GM12878 (cell line): ENCODE measurements around the gene PLEKHA7. TPM values are rescaled to one million over a fixed set of nuclear protein-coding genes. Genes with fewer than 3 reads are reported as not detected.

ENCODE experiments used
- ATAC-seq: fragments of 200-7000 bp; cut with Tn5 transposase; 3 replicates; pipeline ENCODE4 v1.9.1; 2020; ENCODE audit warnings: mild to moderate bottlenecking, moderate library complexity
- BruUV-seq: library from RNA; stranded (reverse); fragments of 400-500 nt; replicated peaks from 2 replicates; lab custom pipeline; 2021; lab: Mats Ljungman, UMichigan
- CTCF ChIA-PET: fragments of 300-600 bp; sonication (Branson Sonifier 250); formaldehyde crosslinking; extraction: SDS; loops from one replicate; lab custom pipeline; 2021; ENCODE audit warnings: inconsistent platforms; lab: Yijun Ruan, JAX
- POLR2A ChIA-PET: fragments of 350-600 bp; formaldehyde crosslinking; extraction: SDS; loops from one replicate; lab custom pipeline; 2021; ENCODE audit warnings: inconsistent platforms; lab: Charles Lee
- RAD21 ChIA-PET: fragments of 300-600 bp; sonication (Branson Sonifier 250); formaldehyde crosslinking; loops from one replicate; lab custom pipeline; 2023; ENCODE audit warnings: antibody characterized with exemption; ENCODE audit not compliant: unreplicated experiment; lab: Charles Lee
- SMC1A ChIA-PET: fragments of 300-600 bp; sonication (Branson Sonifier 250); formaldehyde crosslinking; loops from one replicate; lab custom pipeline; 2023; ENCODE audit not compliant: unreplicated experiment, uncharacterized antibody; lab: Charles Lee
- DNase-seq: peaks from one replicate; pipeline ENCODE4 v3.0.0-alpha.2; 2011; ENCODE audit warnings: low read depth, low spot score
- FAIRE-seq: peaks from 3 replicates; lab custom pipeline; 2011; peaks lifted over from hg19 to GRCh38; lab: Jason Lieb, UNC
- H2AFZ ChIP-seq: 2 replicates; pipeline ENCODE4 v1.6.0; 2011; ENCODE audit warnings: low read depth, low read length, control low read depth; ENCODE audit not compliant: control insufficient read depth
- H3K27ac ChIP-seq: 2 replicates; pipeline ENCODE4 v1.5.1; 2011; ENCODE audit warnings: control low read depth; ENCODE audit not compliant: control insufficient read depth, insufficient read depth
- H3K27me3 ChIP-seq, 2 experiments: replicated peaks in 1 of 2; 2 replicates each; pipeline versions ENCODE4 v1.6.0 to v1.6.1; 2011; ENCODE audit warnings: low read length in 1 of 2; ENCODE audit not compliant: control insufficient read depth in 2 of 2, insufficient read depth in 2 of 2
- H3K36me3 ChIP-seq, 2 experiments: 2 replicates each; pipeline ENCODE4 v1.5.1; 2011; ENCODE audit warnings: low read length in 1 of 2; ENCODE audit not compliant: control insufficient read depth in 2 of 2, insufficient read depth in 2 of 2
- H3K4me1 ChIP-seq: 2 replicates; pipeline ENCODE4 v1.6.1; 2011; ENCODE audit warnings: mild to moderate bottlenecking, low read length, moderate library complexity, mixed read lengths; ENCODE audit not compliant: control insufficient read depth, insufficient read depth
- H3K4me2 ChIP-seq: 2 replicates; pipeline ENCODE4 v1.6.0; 2011; ENCODE audit warnings: control low read depth; ENCODE audit not compliant: control insufficient read depth, insufficient read depth
- H3K4me3 ChIP-seq: fragments of 200-600 bp; sonication (generic); 2 replicates; pipeline ENCODE4 v1.5.1; 2016
- H3K79me2 ChIP-seq: 2 replicates; pipeline ENCODE4 v1.6.0; 2011; ENCODE audit warnings: low read length; ENCODE audit not compliant: control insufficient read depth, insufficient read depth
- H3K9ac ChIP-seq: 2 replicates; pipeline ENCODE4 v1.8.0; 2011; ENCODE audit warnings: low read length, control low read depth, mixed read lengths; ENCODE audit not compliant: control insufficient read depth, insufficient read depth
- H3K9me3 ChIP-seq: replicated peaks from 3 replicates; pipeline ENCODE4 v1.5.1; 2011; ENCODE audit warnings: mild to moderate bottlenecking, low read length; ENCODE audit not compliant: control insufficient read depth, insufficient read depth
- H4K20me1 ChIP-seq: 2 replicates; pipeline ENCODE4 v1.6.0; 2011; ENCODE audit not compliant: control insufficient read depth, insufficient read depth
- ATF3 ChIP-seq: IDR thresholded peaks from 2 replicates; pipeline ENCODE4 v1.6.1; 2011; ENCODE audit warnings: low read depth, mild to moderate bottlenecking, low read length, moderate library complexity, borderline replicate concordance; ENCODE audit errors: extremely low read depth
- FOXK2 ChIP-seq: fragments of 450-650 bp; IDR thresholded peaks from 2 replicates; pipeline ENCODE4 v1.6.1; 2017; ENCODE audit warnings: mild to moderate bottlenecking, moderate library complexity
- KAT2A ChIP-seq: conservative IDR thresholded peaks from 2 replicates; pipeline ENCODE4 v1.6.1; 2011; ENCODE audit warnings: low read depth, low read length; ENCODE audit not compliant: control insufficient read depth
- RB1 ChIP-seq: fragments of 450-650 bp; formaldehyde crosslinking; IDR thresholded peaks from 2 replicates; pipeline ENCODE4 v1.6.1; 2017; ENCODE audit warnings: mild to moderate bottlenecking, borderline replicate concordance
- REST ChIP-seq: IDR thresholded peaks from 2 replicates; pipeline ENCODE4 v1.6.1; 2012; ENCODE audit warnings: mild to moderate bottlenecking, low read depth, low read length
- SREBF2 ChIP-seq: IDR thresholded peaks from 2 replicates; pipeline ENCODE4 v1.6.1; 2012; ENCODE audit warnings: mild to moderate bottlenecking, low read length
- USF2 ChIP-seq: IDR thresholded peaks from 2 replicates; pipeline ENCODE4 v1.6.1; 2011; ENCODE audit warnings: low read depth, low read length, improper control_type of control experiment, borderline replicate concordance
- WGBS: methylation state at CpG from one replicate; pipeline ENCODE4 v1.1.6; 2016; ENCODE audit warnings: low lambda C conversion rate; ENCODE audit not compliant: insufficient replicate concordance, insufficient coverage; ENCODE audit errors: missing lambda C conversion rate; 5-methylcytosine and 5-hydroxymethylcytosine counted together
- in situ Hi-C: fragments of 300-500 bp; cut with MboI; formaldehyde crosslinking; loops from 9 replicates; pipeline ENCODE4 v1.14.3; 2018; ENCODE audit warnings: mixed read lengths
- intact Hi-C: fragments of 100-400 bp; cut with micrococcal nuclease; formaldehyde crosslinking; loops from one replicate; pipeline ENCODE4 v1.14.2; 2022; ENCODE audit not compliant: unreplicated experiment
- polyA plus RNA-seq, 11 experiments: library from polyadenylated mRNA; depleted of rRNA in 4 of 11; unstranded in 6 of 11; stranded (reverse) in 5 of 11; fragments of >200 nt; fragmentation: Nextera tagmentation in 4 of 11; fragmentation: Illumina TruSeq in 1 of 11; extraction: Ambion mirVana in 4 of 11; extraction: Trizol in 1 of 11; gene quantifications; 1 replicate in 1 of 11; 2 replicates in 10 of 11; pipeline versions ENCODE4 v1.2.1 to v1.2.3, GENCODE V29; 2011 to 2016; ENCODE audit warnings: inconsistent platforms in 2 of 11, missing spikeins in 2 of 11, low read depth in 1 of 11
- total RNA-seq, 4 experiments: library from RNA; depleted of rRNA in 3 of 4; stranded (reverse); fragments of >200 nt in 3 of 4; fragmentation: Illumina TruSeq in 1 of 4; extraction: Trizol in 1 of 4; gene quantifications; 2 replicates each; pipeline versions ENCODE4 v1.2.1 to v1.2.3, GENCODE V29; 2013 to 2021

The PLEKHA7 gene
- total and polyA plus RNA-seq, 10 of the 15 experiments (the other 5 are each of a cell fraction or from before 2014, with no cell fraction given): 0.45 to 5.3 (median 2.1) TPM

GRCh38 chr11:16780146-16780545, 234.1 kb downstream of the PLEKHA7 start:
- H3K36me3 ChIP-seq: no peaks in the 10 kb centered on the region
- H3K27me3 ChIP-seq: no peaks in the 10 kb centered on the region
- no peak for ATAC-seq
- no peaks in the 10 kb centered on the region for H4K20me1 ChIP-seq
- ChIA-PET POLR2A (interaction anchor here (0.7 kb wide), 1 partner anchor 446 kb away, joined by 3 read pairs; no protein-coding TSS in a partner anchor), RAD21 (no interaction called here), CTCF (no interaction called here), SMC1A (no interaction called here)
- no peak overlapping the region for H3K4me3 ChIP-seq
- H3K4me2 ChIP-seq: no peak overlapping the region
- H3K4me1 ChIP-seq: no peaks in the 10 kb centered on the region
- 67% methylated on average over 2 of the region's 2 CpGs for WGBS
- intact Hi-C loops: loop anchor here (10.0 kb wide), 1 partner anchor 145 kb away; no protein-coding TSS in a partner anchor
- BruUV-seq: no TSS peak
- DNase-seq: no peak
- no peak for FAIRE-seq
- TF ChIP-seq USF2: no peak
- no peak for TF ChIP-seq KAT2A
- no peak for TF ChIP-seq REST
- no peak for TF ChIP-seq FOXK2
- TF ChIP-seq RB1: no peak
- TF ChIP-seq ATF3: no peak
- no peak for TF ChIP-seq SREBF2
- H3K79me2 ChIP-seq: no peaks in the 10 kb centered on the region
- in situ Hi-C loops: no loop called here
- no peak overlapping the region for H3K27ac ChIP-seq
- H3K9me3 ChIP-seq: no peaks in the 10 kb centered on the region
- H3K9ac ChIP-seq: no peak overlapping the region
- H2AFZ ChIP-seq: no peak overlapping the region
